ENCODE measurements around the gene JAZF1.

The JAZF1 gene

DNA sequence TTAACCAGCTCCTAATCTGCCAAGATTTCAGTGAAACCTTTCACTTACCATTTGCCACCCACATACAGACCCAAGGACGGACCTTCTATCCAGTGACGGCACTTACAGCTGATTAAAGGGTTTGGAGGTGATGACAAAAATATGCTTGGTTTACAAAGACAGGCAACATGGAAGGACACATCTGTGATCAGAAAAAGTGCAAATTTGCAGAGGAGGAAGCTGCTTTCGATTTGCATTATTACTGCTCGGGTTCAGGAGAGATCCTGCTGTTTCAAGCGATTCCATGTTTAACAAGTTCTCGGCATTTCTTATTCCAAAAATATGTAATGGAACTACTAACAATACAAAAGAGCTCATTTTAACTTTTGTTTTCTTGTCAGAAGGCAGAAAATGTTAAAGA lies 109.0 kb downstream of the JAZF1 start:
- TF ChIP-seq, protein P1, sequence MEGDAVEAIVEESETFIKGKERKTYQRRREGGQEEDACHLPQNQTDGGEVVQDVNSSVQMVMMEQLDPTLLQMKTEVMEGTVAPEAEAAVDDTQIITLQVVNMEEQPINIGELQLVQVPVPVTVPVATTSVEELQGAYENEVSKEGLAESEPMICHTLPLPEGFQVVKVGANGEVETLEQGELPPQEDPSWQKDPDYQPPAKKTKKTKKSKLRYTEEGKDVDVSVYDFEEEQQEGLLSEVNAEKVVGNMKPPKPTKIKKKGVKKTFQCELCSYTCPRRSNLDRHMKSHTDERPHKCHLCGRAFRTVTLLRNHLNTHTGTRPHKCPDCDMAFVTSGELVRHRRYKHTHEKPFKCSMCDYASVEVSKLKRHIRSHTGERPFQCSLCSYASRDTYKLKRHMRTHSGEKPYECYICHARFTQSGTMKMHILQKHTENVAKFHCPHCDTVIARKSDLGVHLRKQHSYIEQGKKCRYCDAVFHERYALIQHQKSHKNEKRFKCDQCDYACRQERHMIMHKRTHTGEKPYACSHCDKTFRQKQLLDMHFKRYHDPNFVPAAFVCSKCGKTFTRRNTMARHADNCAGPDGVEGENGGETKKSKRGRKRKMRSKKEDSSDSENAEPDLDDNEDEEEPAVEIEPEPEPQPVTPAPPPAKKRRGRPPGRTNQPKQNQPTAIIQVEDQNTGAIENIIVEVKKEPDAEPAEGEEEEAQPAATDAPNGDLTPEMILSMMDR (conservative IDR thresholded peaks at IDR 0.05; ENCODE audit: low read depth, low read length) = no peak
- no peak for DNase-seq (ENCODE audit: low read depth)
- H3K4me3 ChIP-seq (ENCODE audit: low read depth, low read length) = peak overlapping the region; percentile 11

DNA sequence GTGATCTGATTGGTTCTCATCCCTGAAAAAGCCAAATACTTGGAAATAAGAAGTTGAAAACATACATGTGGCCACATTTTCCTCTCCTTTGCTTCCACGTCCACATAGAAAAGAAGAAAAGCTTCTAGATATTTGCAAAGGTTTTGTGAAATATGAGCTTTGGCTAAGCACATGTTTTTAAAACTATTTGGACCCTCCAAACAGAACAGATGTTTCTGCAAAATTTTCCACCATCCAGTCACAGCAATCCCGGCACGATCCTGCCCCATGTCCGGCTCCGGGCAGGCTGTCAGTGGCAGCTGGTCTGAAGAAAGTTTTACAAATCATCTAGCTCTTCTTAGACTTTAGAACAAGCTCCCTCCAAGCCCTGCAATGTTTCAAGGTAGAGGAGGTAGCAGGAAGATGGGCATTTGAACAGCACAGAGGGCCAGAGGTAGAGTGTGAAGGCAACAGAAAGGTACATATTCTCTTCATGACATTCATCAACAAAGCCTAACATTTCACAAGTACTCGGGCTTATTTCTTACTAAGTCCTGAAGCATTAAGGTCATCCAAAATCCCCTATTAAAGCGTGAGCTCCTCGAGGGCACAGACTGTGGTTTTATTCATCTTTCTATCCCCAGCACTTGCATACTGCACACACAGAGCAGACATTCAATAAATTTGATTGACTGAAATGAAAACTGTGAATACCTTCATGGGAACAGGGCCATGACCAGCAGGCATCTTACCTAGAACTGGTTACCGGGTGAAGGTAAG lies 110.1 kb downstream of the JAZF1 start:
- H3K4me3 ChIP-seq (ENCODE audit: low read depth, low read length) = no peak overlapping the region
- TF ChIP-seq, protein P1 (conservative IDR thresholded peaks at IDR 0.05; ENCODE audit: low read depth, low read length) = no peak

DNA sequence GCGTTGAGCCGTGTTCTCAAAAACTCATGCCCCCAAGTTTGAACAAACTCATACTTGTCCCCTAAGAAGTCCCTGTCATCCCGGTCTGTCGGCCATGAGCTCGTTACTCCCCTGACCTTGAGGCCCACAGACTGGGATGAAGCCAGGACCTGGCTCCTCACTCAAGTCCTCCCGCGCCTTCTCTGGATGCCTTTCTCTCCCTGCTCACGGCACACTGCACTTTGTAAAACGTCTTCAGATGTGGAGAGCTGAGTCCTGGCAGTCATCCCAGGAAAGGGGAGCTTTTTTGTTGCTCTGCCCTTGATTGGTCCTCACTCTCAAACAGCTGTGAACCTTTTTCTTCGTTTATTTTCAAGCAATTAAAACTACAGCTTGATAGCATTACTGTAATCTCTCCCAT lies 110.8 kb downstream of the JAZF1 start:
- peak; percentile 81 for DNase-seq (ENCODE audit: low read depth)
- TF ChIP-seq, protein P1 (conservative IDR thresholded peaks at IDR 0.05; ENCODE audit: low read depth, low read length) = no peak
- no peak overlapping the region for H3K4me3 ChIP-seq (ENCODE audit: low read depth, low read length)

More for the DNA sequence above, 110.1 kb downstream of the JAZF1 start:
- DNase-seq (ENCODE audit: low read depth) = no peak

DNA sequence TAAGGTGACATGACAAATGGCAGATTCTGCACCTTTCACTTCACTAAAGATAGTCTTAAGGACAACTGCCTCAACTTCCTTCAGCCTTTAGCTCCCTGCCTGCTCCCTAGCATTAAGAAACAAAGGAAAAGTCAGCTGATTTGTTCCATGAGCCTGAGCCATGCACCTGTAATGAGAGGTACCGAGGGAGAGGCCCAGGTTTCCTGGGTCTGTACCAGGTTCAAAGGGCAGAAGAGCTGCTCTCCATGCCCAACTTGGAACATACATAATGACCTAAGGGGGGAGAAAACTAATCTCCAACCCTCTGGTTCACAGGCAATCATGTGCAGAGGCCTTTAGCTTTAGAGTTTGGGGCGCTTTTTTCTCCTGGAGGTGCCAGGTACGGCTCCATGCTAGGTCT lies 111.2 kb downstream of the JAZF1 start:
- TF ChIP-seq, protein P1 (conservative IDR thresholded peaks at IDR 0.05; ENCODE audit: low read depth, low read length) = no peak
- no peak overlapping the region for H3K4me3 ChIP-seq (ENCODE audit: low read depth, low read length)
- DNase-seq (ENCODE audit: low read depth) = no peak

DNA sequence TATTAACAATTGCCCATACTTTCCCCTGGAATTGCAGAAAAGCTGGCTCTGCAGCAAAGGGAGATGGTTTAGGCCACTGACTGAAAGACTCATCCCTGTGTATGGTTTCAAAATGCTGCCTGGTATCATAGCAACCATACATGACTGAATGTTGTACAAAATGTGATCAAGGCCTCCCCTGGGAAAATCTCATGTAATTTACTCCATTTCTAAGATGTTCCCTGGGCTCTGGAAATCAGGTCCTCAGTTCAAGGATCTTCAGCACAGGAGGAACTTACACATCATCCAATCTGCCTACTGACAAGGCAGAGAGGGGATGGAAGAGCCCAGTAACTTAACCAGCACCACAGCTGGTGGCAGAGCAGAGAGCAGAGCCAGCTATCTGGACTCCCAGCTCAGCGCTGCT lies 111.8 kb downstream of the JAZF1 start:
- peak; percentile 71 for DNase-seq (ENCODE audit: low read depth)
- TF ChIP-seq, protein P1 (conservative IDR thresholded peaks at IDR 0.05; ENCODE audit: low read depth, low read length) = no peak
- no peak overlapping the region for H3K4me3 ChIP-seq (ENCODE audit: low read depth, low read length)

DNA sequence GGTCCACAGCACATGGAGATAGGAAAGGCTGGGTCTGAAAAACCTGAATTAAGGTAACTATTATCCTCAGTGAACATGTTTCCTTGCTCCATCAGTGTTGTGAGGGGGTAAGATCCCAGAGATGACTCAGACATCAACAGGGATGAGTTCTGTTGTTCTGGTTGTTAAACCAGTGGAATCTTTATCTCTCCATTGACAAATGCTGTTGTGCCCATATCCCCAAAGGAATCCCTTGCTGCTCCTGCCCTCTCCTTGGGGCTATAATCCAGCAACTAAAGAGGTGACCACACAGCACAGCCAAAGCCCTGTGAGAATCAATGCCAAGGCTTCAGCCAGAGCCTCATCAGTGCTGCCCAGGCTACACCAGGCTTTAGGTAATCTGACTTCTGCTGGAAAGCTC lies 113.4 kb downstream of the JAZF1 start:
- no peak for DNase-seq (ENCODE audit: low read depth)
- no peak overlapping the region for H3K4me3 ChIP-seq (ENCODE audit: low read depth, low read length)
- TF ChIP-seq, protein P1 (conservative IDR thresholded peaks at IDR 0.05; ENCODE audit: low read depth, low read length) = no peak

DNA sequence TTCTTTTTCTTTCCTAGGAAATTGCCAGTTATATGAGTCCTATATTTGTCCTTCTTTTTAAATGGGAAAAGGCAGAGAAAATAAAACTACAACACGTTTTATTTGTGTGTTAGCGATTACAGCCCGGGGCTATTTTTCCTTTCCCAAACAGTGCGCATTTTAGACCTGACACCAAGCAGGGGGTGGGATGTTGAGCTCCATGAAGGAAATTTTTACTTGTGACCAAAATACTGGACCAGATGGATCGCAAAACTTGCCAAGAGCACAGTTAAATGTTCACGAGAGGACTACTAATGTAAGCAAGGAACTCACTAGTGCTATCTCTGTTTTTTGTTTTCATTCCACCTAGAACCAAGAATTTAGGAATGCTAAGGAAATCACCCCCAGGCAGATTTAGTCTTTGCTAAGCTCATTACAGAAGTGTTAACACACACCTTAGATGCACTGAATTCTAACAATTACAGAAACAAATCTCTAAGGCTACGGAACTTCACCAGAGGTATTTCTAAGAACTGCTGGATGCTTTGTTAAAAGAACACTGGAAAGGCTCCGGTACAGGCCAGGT lies 114.8 kb downstream of the JAZF1 start:
- no peak for DNase-seq (ENCODE audit: low read depth)
- no peak overlapping the region for H3K4me3 ChIP-seq (ENCODE audit: low read depth, low read length)
- TF ChIP-seq, protein P1 (conservative IDR thresholded peaks at IDR 0.05; ENCODE audit: low read depth, low read length) = no peak

All from choroid plexus epithelial cell (primary cell).